ENCODE data around the gene MSH4.

MSH4 gene

DNA sequence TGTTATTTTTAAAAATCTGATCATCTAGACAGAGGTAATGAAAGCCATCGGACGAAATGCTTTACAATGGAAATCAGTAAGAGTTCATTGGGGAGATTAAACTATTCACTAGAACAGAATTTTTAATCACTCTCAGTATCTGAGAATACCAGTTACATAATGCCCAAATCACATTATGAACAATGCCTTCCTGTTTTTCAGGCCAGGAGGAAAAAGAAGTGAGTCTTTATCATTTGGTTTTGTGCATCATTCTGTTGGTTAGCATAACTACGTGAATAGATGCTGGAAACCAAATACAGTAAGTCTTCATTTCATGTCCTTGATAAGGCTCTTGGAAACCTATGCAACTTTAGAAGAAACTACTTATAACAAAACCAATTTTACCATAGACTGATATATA is 153.5 kb downstream of the MSH4 start:
- no peak for DNase-seq

DNA sequence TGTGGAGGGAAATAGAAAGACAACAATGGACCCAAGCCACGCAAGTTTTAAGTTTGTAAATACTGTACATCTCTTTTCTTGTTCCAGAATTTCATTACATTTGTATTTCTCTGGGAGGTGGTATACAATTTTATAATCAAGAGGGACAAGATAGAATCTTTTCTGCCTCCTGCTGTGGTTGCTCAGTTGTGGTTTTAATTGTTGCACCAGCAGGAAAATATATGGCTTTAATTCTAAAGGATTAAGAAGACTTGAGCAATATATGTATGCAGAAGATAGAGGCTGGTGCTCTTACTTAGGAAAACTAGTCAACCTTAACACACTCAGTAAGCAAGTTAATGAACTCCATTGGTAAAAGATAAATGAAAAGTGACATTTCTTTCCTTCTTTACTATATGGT is 155.3 kb downstream of the MSH4 start:
- no peak for DNase-seq

DNA sequence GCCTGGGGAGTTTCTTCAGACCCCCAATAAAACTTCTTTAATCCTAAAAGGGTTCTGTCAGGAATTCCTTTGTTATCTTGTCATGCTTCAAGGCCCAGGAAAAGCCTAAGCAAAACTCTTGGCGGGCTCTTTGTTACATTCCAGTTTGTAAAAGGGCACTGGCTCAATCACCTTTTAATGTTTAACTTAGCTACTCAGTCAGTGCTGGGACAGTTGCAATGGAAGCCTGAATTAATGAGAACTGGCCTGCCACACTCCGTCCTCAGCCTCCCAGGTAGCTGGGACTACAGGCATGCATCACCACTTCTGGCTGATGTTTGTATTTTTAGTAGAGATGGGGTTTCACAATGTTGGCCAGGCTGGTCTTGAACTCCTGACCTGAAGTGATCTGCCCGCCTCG is 156.8 kb downstream of the MSH4 start:
- no peak for DNase-seq

DNA sequence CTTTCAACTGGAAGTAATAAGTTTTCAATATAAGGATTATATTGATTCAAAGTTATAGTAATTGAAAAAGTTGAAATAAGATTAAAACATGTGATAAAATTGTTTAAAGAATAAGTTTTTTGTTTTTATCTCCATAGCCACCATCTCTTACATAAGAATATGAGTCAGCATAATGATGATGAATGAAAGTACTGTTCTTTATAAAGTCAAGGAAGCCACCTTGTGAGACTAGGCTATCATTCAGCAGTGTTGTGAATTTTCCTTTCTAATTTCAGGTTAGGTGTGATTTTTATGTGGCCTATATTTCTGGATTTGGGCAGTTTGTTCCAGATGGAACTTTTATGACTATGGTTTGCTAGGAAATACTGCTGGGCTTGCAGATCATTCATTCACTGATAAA is 157.9 kb downstream of the MSH4 start:
- no peak for DNase-seq
